Pericardium fibroblast (primary cell): ENCODE measurements around the gene IFI44L. TPM values are rescaled to one million over a fixed set of nuclear protein-coding genes. Genes with fewer than 3 reads are reported as not detected.

Source experiments
- total RNA-seq: library from RNA; depleted of rRNA; stranded (reverse); fragments of >200 nt; gene quantifications from 2 replicates; pipeline ENCODE4 v1.2.3, GENCODE V29; 2015

The IFI44L gene
- 1.1 and 34.7 TPM in 2 replicates for total RNA-seq

GRCh38 chr1:78619803-78620579, at the start of gene IFI44L:
Gene IFI44L (plus strand): TSS chr1:78620448. CDS start chr1:78627916, 7,468 bp downstream.

GRCh38 chr1:78649628-78650027, 29.4 kb downstream of the IFI44L start, which contains the start of gene IFI44:
Gene IFI44 (plus strand): TSS chr1:78649831. CDS start chr1:78650196, 365 bp downstream.

Other genes with a start within 250 kb of the IFI44L start
- gene PTGFR, start 129.5 kb upstream of the IFI44L start, total RNA-seq = 1.9 and 17.0 TPM in 2 replicates
- 0.58 and 6.6 TPM in 2 replicates for gene IFI44, start 29.4 kb downstream of the IFI44L start, total RNA-seq